Cardiac muscle cell (in vitro differentiated cells and primary cell): Measurements from ENCODE around the gene AP1G1. TPM values are rescaled to one million over a fixed set of nuclear protein-coding genes. Genes with fewer than 3 reads are reported as not detected.

Experiments
- DNase-seq, 2 donors: peaks; one replicate each; pipeline versions ENCODE4 v3.0.0 to v3.0.0-alpha.2; 2010 to 2017; ENCODE audit warnings: low read depth in 1 of 2, low spot score in 1 of 2
- H3K27ac ChIP-seq: fragments of 200-600 bp; sonication (generic); 2 replicates; pipeline ENCODE4 v1.5.1; 2016
- H3K27me3 ChIP-seq: fragments of 200-600 bp; sonication (generic); 2 replicates; pipeline ENCODE4 v1.6.0; 2016; ENCODE audit warnings: control low read depth
- H3K36me3 ChIP-seq: fragments of 200-600 bp; sonication (generic); 2 replicates; pipeline ENCODE4 v1.5.1; 2016; ENCODE audit warnings: control low read depth
- H3K4me1 ChIP-seq: fragments of 200-600 bp; sonication (generic); 2 replicates; pipeline ENCODE4 v1.8.1; 2017; ENCODE audit warnings: low read depth, mild to moderate bottlenecking, mixed run types
- H3K4me3 ChIP-seq: fragments of 200-600 bp; sonication (generic); 2 replicates; pipeline ENCODE4 v1.5.1; 2016; ENCODE audit warnings: mild to moderate bottlenecking
- H3K9me3 ChIP-seq: fragments of 200-600 bp; sonication (generic); 2 replicates; pipeline ENCODE4 v1.5.1; 2017; ENCODE audit warnings: low read depth, mild to moderate bottlenecking, control low read depth
- polyA plus RNA-seq: library from polyadenylated mRNA; unstranded; fragments of >200 nt; fragmentation: Nextera tagmentation; extraction: Ambion mirVana; gene quantifications from 2 replicates; pipeline ENCODE4 v1.2.1, GENCODE V29; 2016
- total RNA-seq: library from RNA; depleted of rRNA; stranded (reverse); fragments of >200 nt; gene quantifications from 2 replicates; pipeline ENCODE4 v1.2.3, GENCODE V29; 2016
- TF ChIP-seq, protein P1 (sequence below): IDR thresholded peaks from 2 replicates; pipeline ENCODE4 v1.5.1; 2012; ENCODE audit warnings: low read depth, mild to moderate bottlenecking, low read length

Gene AP1G1
- total and polyA plus RNA-seq, 2 experiments from 2014 or later: 14.7 to 69.0 TPM

DNA sequence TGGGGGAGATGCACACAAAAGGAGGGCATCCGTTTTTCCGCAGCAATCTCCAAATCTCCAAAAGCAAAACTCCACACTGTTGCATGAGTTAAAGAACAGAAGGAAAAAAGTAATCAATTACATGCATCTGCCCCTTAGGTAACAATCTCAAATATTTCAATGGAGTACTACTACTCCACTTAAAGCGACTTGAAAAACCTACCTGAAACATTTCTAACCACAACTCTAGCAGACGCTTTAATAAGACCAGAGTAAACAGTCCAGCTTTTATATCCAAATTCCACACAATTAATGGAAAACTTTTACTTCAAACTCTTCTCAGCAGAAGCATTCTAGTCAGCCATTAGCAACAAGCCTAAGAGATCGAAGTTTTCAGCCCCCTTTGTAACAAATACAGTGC lies 29.9 kb downstream of the AP1G1 start:
- no peak for DNase-seq
- H3K4me1 ChIP-seq: no peaks in the 10 kb centered on the region
- H3K4me3 ChIP-seq: no peak overlapping the region
- no peaks in the 10 kb centered on the region for H3K9me3 ChIP-seq
- H3K27ac ChIP-seq: no peak overlapping the region
- no peaks in the 10 kb centered on the region for H3K27me3 ChIP-seq
- H3K36me3 ChIP-seq: peaks cover 3% of the 10 kb centered on the region
- TF ChIP-seq, protein P1, sequence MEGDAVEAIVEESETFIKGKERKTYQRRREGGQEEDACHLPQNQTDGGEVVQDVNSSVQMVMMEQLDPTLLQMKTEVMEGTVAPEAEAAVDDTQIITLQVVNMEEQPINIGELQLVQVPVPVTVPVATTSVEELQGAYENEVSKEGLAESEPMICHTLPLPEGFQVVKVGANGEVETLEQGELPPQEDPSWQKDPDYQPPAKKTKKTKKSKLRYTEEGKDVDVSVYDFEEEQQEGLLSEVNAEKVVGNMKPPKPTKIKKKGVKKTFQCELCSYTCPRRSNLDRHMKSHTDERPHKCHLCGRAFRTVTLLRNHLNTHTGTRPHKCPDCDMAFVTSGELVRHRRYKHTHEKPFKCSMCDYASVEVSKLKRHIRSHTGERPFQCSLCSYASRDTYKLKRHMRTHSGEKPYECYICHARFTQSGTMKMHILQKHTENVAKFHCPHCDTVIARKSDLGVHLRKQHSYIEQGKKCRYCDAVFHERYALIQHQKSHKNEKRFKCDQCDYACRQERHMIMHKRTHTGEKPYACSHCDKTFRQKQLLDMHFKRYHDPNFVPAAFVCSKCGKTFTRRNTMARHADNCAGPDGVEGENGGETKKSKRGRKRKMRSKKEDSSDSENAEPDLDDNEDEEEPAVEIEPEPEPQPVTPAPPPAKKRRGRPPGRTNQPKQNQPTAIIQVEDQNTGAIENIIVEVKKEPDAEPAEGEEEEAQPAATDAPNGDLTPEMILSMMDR: no peak

GRCh38 chr16:71777329-71777728 lies 31.3 kb downstream of the AP1G1 start:
- H3K36me3 ChIP-seq: peaks cover 13% of the 10 kb centered on the region
- DNase-seq: no peak
- TF ChIP-seq, protein P1: no peak

GRCh38 chr16:71775949-71776348 lies 32.7 kb downstream of the AP1G1 start:
- Histone ChIP-seq H3K4me1 (no peaks in the 10 kb centered on the region), H3K36me3 (peaks cover 15% of the 10 kb centered on the region), H3K27me3 (no peaks in the 10 kb centered on the region), H3K27ac (no peak overlapping the region), H3K4me3 (no peak overlapping the region), H3K9me3 (no peaks in the 10 kb centered on the region)
- no peak for DNase-seq
- TF ChIP-seq, protein P1: no peak

More at GRCh38 chr16:71777329-71777728, 31.3 kb downstream of the AP1G1 start:
- Histone ChIP-seq H3K4me1 (no peaks in the 10 kb centered on the region), H3K27ac (no peak overlapping the region), H3K9me3 (no peaks in the 10 kb centered on the region), H3K4me3 (no peak overlapping the region), H3K27me3 (no peaks in the 10 kb centered on the region)

- peaks cover 32% of the 10 kb centered on the region for H3K36me3 ChIP-seq
- TF ChIP-seq, protein P1: no peak
These were observed 37.1 kb downstream of the AP1G1 start for GRCh38 chr16:71771571-71771970.

GRCh38 chr16:71769222-71769621 lies 39.4 kb downstream of the AP1G1 start:
- TF ChIP-seq, protein P1: no peak
- Histone ChIP-seq H3K36me3 (peaks cover 39% of the 10 kb centered on the region), H3K4me1 (no peaks in the 10 kb centered on the region), H3K9me3 (no peaks in the 10 kb centered on the region), H3K27ac (no peak overlapping the region), H3K4me3 (no peak overlapping the region), H3K27me3 (peaks cover 1% of the 10 kb centered on the region)
- no peak for DNase-seq

More at GRCh38 chr16:71771571-71771970, 37.1 kb downstream of the AP1G1 start:
- no peak for DNase-seq
- H3K27me3 ChIP-seq: no peaks in the 10 kb centered on the region
- H3K4me3 ChIP-seq: no peak overlapping the region
- no peaks in the 10 kb centered on the region for H3K9me3 ChIP-seq
- H3K27ac ChIP-seq: no peak overlapping the region
- H3K4me1 ChIP-seq: no peaks in the 10 kb centered on the region
